RWPE2 (cell line): Measurements from ENCODE around the gene TSHZ2.

Source experiments
- ATAC-seq: fragments of 200-7000 bp; cut with Tn5 transposase; 3 replicates; pipeline ENCODE4 v1.9.1; 2021; ENCODE audit warnings: low read depth
- DNase-seq: peaks from one replicate; pipeline ENCODE4 v3.0.0-alpha.2; 2020; ENCODE audit warnings: low spot score
- H3K27ac ChIP-seq: fragments of 450-650 bp; 2 replicates; pipeline ENCODE4 v1.5.1; 2017; ENCODE audit warnings: mild to moderate bottlenecking; ENCODE audit not compliant: poor library complexity, severe bottlenecking
- H3K27me3 ChIP-seq: fragments of 250-450 bp; sonication (Bioruptor Pico); 2 replicates; pipeline ENCODE4 v1.5.1; 2021; ENCODE audit warnings: mild to moderate bottlenecking, moderate library complexity; ENCODE audit not compliant: insufficient read depth, poor library complexity, severe bottlenecking
- H3K36me3 ChIP-seq: fragments of 250-450 bp; sonication (Bioruptor Pico); 2 replicates; pipeline ENCODE4 v1.5.1; 2020; ENCODE audit warnings: low read depth, mild to moderate bottlenecking, moderate library complexity
- H3K4me1 ChIP-seq: fragments of 250-450 bp; sonication (Bioruptor Pico); 2 replicates; pipeline ENCODE4 v1.5.1; 2021; ENCODE audit warnings: mild to moderate bottlenecking, moderate library complexity; ENCODE audit not compliant: insufficient read depth, poor library complexity, severe bottlenecking
- H3K4me3 ChIP-seq: fragments of 250-450 bp; sonication (Bioruptor Pico); 2 replicates; pipeline ENCODE4 v1.5.1; 2021; ENCODE audit warnings: mild to moderate bottlenecking, moderate library complexity; ENCODE audit not compliant: severe bottlenecking
- H3K9me3 ChIP-seq: fragments of 250-450 bp; sonication (Bioruptor Pico); 2 replicates; pipeline ENCODE4 v1.5.1; 2021; ENCODE audit warnings: mild to moderate bottlenecking, moderate library complexity; ENCODE audit not compliant: severe bottlenecking
- TF ChIP-seq, protein P1 (sequence below): fragments of 450-650 bp; IDR thresholded peaks from one replicate; pipeline ENCODE4 v1.5.1; 2017; ENCODE audit warnings: mild to moderate bottlenecking, moderate library complexity; ENCODE audit not compliant: poor library complexity, severe bottlenecking

The TSHZ2 gene

DNA sequence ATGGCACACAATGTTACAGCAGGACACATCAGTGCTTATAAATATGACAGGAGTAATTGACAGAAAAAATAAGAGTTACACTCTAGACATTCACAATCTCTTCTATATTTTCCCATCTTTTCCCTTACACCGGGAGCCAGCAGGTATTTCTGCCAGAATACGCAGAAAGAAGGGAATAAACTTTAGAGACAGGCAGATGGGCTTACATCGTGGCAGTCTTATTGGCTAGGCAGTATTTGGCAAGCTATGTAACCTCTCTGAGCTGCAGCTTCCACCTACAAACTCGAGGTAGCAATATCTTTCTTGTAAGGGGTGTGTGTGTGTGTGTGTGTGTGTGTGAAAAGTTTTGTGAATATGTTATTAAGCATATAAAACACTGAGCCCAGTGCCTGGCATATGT lies 33.0 kb upstream of the TSHZ2 start:
- TF ChIP-seq, protein P1, sequence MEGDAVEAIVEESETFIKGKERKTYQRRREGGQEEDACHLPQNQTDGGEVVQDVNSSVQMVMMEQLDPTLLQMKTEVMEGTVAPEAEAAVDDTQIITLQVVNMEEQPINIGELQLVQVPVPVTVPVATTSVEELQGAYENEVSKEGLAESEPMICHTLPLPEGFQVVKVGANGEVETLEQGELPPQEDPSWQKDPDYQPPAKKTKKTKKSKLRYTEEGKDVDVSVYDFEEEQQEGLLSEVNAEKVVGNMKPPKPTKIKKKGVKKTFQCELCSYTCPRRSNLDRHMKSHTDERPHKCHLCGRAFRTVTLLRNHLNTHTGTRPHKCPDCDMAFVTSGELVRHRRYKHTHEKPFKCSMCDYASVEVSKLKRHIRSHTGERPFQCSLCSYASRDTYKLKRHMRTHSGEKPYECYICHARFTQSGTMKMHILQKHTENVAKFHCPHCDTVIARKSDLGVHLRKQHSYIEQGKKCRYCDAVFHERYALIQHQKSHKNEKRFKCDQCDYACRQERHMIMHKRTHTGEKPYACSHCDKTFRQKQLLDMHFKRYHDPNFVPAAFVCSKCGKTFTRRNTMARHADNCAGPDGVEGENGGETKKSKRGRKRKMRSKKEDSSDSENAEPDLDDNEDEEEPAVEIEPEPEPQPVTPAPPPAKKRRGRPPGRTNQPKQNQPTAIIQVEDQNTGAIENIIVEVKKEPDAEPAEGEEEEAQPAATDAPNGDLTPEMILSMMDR = no peak
- no peak for ATAC-seq
- Histone ChIP-seq H3K4me3 (no peak overlapping the region), H3K36me3 (no peaks in the 10 kb centered on the region), H3K27me3 (no peaks in the 10 kb centered on the region), H3K27ac (no peak overlapping the region), H3K9me3 (no peaks in the 10 kb centered on the region), H3K4me1 (peaks cover 20% of the 10 kb centered on the region)
- no peak for DNase-seq

DNA sequence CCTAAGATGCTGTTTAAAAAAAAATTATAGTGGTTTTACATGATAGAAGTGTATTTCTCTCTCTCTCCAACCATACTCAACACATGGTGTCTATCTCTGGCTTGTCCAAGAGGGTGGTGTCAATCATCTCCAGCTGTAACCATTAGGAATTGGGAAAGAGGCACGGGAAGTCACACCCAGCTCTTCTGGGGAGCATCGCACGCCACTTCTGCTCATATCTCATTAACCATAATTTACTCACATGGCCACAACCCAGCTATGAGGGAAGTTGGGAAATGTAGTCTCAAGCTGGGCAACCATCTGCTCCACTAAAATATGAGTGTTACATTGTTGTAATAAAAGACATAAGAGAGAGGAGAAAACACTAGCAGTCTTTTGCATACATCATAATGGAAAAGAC lies 30.4 kb upstream of the TSHZ2 start:
- Histone ChIP-seq H3K4me3 (no peak overlapping the region), H3K27ac (no peak overlapping the region), H3K4me1 (peaks cover 34% of the 10 kb centered on the region), H3K36me3 (no peaks in the 10 kb centered on the region), H3K27me3 (no peaks in the 10 kb centered on the region), H3K9me3 (no peaks in the 10 kb centered on the region)
- TF ChIP-seq, protein P1 = no peak
- DNase-seq (no peak), ATAC-seq (no peak)

DNA sequence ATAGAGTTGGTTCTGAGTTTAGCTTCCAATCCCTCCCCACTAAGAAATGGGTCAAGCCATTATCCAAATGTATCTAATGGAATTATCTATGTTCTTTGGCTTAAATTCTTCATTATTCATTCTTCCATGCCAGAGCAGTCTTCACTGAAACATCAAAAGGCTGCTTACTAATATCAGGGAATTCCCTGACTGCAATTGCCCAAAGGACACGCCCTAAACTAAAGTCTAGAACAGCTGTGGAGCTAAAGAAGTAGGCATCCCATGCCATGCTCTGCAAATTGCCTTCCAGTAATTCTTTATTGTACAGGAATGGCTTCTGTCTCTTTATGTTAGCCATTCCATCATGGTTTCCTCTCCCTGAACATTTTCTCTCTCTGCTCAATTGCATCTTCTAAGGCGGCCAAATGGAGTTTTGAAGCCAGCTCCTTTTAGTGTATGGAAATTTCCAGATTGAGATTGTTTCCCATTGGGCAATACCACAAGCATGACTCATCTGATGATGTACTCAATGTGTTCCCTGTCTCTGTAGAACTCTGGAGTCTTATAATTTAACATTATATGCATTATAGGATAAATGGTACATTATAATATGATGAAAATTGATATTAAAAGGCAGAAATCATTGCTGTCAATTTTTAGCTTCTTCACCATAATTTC lies 28.8 kb upstream of the TSHZ2 start:
- no peak for DNase-seq
- Histone ChIP-seq H3K27ac (peak overlapping the region; percentile 50), H3K9me3 (no peaks in the 10 kb centered on the region), H3K36me3 (no peaks in the 10 kb centered on the region), H3K4me3 (no peak overlapping the region), H3K4me1 (peaks cover 38% of the 10 kb centered on the region), H3K27me3 (no peaks in the 10 kb centered on the region)
- TF ChIP-seq, protein P1 = no peak
- peak; percentile 82 for ATAC-seq

DNA sequence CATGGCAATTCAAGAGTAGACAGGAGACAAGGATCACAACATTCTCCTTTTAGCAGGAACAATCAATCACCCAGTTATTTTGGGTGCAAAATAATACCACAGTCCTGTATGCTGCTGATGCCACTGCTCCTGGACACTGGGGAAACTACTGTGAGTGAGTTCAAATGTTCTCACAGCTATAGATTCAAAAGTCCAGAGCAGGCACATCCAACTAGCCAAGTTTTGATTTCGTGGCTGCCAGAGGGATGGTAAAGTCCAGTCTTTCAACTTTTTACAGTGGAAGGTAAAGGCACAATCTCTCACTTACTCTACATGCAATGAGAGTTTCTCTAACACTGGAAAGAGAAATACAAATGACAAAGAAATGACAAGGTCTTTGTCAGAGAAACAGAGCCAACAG lies 26.9 kb upstream of the TSHZ2 start:
- H3K36me3 ChIP-seq = no peaks in the 10 kb centered on the region
- ATAC-seq (no peak), DNase-seq (no peak)
- TF ChIP-seq, protein P1 = no peak
- H3K9me3 ChIP-seq = no peaks in the 10 kb centered on the region
- H3K4me3 ChIP-seq = no peak overlapping the region
- peaks cover 38% of the 10 kb centered on the region for H3K4me1 ChIP-seq
- H3K27me3 ChIP-seq = no peaks in the 10 kb centered on the region
- H3K27ac ChIP-seq = peak overlapping the region; percentile 67

DNA sequence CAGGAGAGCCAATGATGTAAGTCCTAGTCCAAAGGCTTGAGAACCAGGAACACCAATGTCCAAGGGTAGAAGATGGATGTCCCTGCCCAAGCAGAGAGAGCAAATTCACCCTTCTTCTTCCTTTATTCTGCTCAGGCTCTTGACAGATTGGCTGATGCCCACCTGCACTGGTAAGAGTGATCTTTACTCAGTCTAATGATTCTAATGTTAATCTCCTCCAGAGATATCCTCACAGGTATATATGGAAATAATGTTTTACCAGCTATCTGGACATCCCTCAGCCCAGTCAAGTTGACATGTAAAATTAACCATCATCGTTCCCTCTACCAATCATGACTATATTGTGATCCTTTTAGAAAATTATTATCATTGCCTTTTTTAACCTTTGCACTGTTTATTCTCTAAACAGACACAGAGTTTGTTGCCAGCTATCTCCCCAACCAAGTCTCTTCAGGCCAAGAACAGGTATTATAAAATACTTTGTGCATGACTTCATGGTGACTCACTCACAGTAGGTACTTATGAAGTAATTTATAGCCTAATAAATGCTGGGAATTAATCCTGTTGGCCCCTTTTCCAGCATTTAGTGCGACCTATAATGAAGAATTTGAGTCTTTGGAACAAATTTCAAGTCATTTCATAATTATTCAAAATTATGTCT lies 26.2 kb upstream of the TSHZ2 start:
- TF ChIP-seq, protein P1 = no peak
- no peak overlapping the region for H3K4me3 ChIP-seq
- no peak for DNase-seq
- no peaks in the 10 kb centered on the region for H3K9me3 ChIP-seq
- peak overlapping the region; percentile 67 for H3K27ac ChIP-seq
- H3K4me1 ChIP-seq = peaks cover 38% of the 10 kb centered on the region
- ATAC-seq = peak; percentile 84
- H3K27me3 ChIP-seq = no peaks in the 10 kb centered on the region
- no peaks in the 10 kb centered on the region for H3K36me3 ChIP-seq
